GM19395 (cell line): Measurements from ENCODE around the gene PARP14.
"Not testable (repeated sequence)": the region's sequence is repeated elsewhere in the genome, so short reads cannot be mapped to it uniquely, and the experiment has no call there.

ENCODE experiments used
- ATAC-seq: cut with Tn5 transposase; IDR thresholded peaks from one replicate; pipeline ENCODE4 v1.9.1; 2021; ENCODE audit warnings: mild to moderate bottlenecking, moderate library complexity; ENCODE audit not compliant: unreplicated experiment

The PARP14 gene

GRCh38 chr3:122680475-122681283 lies at the start of gene PARP14:
PARP14 (plus strand) TSS chr3:122680839; CDS start chr3:122680884, 45 bp downstream.
- peak; percentile 50 for ATAC-seq

DNA sequence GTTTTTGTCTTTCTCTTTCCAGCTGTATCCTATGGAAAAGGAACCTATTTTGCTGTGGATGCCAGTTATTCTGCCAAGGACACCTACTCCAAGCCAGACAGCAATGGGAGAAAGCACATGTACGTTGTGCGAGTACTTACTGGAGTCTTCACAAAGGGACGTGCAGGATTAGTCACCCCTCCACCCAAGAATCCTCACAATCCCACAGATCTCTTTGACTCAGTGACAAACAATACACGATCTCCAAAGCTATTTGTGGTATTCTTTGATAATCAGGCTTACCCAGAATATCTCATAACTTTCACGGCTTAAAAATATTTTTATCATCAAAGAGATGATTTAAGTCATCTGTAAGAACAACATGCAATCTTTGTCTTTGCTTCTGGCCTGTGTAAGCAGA lies 44.9 kb upstream of the PARP14 start:
- no peak for ATAC-seq

DNA sequence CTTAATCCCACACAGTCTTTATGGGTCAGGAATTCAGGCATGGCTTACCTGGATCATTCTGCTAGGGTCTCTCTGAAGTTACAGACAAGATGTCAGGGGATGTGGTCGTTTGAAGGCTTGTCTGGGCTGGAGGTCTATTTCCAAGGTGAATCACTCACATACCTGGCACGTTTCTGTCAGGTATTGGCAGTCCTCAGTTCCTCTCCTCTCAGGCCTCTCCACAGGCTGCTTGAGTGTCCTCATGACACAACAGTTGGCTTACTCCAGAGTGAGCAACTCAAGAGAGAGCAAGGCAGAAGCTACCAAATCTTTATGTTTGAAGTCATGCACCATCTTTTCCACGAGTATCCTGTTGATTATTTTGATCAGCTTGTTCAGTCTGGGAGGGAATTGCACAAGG lies 43.9 kb upstream of the PARP14 start:
- no peak for ATAC-seq

GRCh38 chr3:122640437-122640999 lies 40.1 kb upstream of the PARP14 start:
- ATAC-seq: no peak

DNA sequence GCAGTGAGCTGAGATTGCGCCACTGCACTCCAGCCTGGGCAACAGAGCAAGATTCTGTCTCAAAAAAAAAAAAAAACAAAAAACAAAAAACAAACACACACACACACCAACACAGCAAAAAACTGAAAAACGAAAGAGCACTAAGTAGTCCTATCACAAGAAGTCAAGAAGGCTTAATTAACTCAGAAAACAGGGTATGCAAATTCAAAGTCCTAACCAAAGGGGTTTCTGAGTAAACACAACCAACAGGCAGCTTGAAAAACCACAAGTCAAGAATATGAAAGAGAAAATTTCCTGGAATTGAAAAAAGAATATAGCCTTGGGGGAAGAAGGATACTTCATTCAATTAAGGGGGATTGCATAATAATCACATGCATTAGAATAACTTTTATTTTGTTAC lies 37.7 kb upstream of the PARP14 start:
- ATAC-seq: peak; percentile 83

DNA sequence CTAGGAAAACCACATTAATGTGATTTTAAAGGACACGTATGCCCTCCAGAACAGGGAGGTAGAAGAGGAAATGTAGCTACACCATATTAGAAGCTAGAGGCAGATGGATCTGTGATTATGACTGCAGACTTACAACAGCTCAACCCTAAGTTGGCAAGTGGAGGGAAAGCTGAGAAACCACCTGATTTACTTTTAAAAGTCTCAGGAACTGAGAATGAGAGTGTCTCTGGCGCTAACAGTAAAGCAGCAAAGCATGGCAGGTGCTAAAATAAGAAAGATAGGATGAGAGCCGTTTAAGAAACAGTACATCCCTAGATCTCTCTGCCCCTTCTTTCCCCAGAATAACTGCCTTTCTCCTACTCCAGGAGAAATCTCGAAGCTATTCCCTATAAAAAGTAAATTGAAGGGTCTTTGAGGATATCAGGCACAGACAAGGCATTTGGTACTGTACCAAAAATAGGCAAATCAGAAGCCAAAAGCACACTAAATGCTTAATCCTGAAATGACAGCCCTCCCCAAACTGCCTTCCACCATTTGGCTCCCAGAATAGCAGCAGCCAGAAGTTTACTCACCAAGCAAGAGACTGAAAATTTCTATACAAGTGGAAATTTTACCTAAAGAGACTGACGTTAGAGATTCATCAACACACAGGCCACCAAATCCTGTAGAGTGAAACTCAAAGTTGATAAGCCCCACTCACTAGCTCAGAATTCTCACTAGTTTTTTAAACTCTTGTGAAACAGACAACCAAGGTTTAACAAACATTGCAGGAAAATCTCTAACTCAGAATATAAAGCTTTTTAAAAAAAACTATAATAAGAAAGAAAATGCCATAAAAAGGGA lies 34.3 kb upstream of the PARP14 start:
- ATAC-seq: peak; percentile 54

DNA sequence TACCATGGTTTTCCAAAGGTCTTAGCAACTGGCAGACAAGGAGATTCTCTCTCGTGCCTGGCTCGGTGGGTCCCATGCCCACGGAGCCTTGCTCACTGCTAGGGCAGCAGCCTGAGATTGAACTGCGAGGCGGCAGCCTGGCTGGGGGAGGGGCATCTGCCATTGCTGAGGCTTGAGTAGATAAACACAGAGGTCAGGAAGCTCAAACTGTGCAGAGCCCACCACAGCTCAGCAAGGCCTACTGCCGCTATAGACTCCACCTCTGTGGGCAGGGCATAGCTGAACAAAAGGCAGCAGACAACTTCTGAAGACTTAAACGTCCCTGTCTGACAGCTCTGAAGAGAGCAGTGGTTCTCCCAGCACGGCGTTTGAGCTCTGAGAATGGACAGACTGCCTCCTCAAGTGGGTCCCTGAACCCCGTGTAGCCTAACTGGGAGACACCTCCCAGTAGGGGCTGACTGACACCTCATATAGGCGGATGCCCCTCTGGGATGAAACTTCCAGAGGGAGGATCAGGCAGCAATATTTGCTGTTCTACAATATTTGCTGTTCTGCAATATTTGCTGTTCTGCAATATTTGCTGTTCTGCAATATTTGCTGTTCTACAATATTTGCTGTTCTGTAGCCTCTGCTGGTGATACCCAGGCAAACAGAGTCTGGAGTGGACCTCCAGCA lies 29.3 kb upstream of the PARP14 start:
- not testable (repeated sequence) for ATAC-seq

DNA sequence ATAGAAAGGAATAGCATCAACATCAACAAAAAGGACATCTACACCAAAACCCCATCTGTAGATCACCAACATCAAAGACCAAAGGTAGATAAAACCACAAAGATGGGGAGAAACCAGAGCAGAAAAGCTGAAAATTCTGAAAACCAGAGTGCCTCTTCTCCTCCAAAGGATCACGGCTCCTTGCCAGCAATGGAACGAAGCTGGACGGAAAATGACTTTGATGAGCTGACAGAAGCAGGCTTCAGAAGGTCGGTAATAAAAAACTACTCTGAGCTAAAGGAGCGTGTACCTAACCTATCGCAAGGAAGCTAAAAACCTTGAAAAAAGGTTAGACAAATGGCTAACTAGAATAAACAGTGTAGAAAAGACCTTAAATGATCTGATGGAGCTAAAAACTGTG lies 28.7 kb upstream of the PARP14 start:
- not testable (repeated sequence) for ATAC-seq

DNA sequence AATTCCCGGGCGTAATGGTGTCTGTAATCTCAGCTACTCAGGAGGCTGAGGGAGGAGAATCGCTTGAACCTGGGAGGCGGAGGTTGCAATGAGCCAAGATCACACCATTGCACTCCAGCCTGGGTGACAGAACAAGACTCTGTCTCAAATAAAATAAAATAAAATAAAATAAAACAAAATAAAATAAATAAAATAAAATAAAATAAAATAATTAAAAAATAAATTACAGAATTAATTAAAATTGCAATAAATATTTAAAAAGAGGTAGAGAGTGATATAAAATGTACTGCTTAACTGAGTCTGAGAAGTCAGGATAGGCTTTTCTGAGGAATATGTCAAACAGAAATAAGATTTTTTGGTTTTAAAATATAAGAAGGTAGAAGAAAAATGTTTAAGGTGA lies 22.3 kb upstream of the PARP14 start:
- not testable (repeated sequence) for ATAC-seq

DNA sequence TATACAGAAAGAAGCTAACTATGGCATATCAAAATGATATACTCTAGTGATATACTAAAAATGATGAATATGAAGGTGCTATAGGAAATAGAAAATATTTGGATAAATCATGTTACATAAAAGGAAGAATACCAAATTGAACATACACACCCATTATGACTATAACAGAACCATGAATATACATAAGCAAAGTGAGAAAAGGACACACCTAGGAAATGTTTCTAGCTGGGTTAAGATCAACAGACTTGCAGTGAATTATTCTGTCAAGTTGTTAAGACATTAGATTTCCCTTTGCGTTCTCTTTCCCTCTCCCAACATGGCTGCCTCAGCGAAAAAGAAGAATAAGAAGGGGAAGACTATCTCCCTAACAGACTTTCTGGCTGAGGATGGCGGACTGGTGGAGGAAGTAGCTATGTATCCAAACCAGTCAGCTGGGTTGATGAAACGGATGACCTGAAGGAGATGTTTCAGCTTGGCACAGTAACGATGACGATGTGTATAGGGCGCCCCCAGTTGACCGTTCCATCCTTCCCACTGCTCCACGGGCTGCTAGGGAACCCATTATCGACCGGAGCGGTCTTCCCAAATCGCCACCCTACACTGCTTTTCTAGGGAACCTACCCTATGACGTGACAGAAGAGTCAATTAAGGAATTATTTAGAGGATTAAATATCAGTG lies 20.2 kb upstream of the PARP14 start:
- no peak for ATAC-seq

DNA sequence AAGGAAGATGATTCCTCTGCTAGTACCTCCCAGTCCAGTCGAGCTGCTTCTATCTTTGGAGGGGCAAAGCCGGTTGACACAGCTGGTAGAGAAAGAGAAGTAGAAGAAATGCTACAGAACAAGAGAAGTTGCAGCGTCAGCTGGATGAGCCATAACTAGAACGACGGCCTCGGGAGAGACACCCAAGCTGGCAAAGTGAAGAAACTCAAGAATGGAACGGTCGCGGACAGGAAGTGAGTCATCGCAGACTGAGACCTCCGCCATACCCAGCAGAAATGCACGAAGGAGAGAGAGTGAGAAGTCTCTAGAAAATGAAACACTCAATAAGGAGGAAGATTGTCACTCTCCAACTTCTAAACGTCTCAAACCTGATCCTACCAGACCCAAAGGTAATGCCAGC lies 19.0 kb upstream of the PARP14 start:
- no peak for ATAC-seq

DNA sequence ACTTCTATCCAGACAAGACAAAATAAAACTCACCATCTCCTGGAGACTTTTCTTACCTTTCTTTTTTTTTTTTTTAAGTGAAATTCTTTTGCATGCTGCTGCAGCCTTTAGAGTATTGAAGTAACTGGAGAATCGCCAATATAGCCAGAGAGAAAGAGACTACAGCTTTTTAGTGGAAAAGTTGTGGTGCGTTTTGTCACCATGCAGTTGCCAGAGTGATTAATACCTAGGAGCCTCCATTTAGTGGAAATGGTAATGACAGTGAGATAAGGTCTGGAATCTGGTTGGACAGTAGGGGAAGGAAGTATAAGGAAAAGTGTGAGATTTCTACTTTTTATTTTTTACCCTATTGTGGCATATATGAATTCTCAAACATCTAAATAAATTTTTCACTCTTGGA lies 18.1 kb upstream of the PARP14 start:
- no peak for ATAC-seq

DNA sequence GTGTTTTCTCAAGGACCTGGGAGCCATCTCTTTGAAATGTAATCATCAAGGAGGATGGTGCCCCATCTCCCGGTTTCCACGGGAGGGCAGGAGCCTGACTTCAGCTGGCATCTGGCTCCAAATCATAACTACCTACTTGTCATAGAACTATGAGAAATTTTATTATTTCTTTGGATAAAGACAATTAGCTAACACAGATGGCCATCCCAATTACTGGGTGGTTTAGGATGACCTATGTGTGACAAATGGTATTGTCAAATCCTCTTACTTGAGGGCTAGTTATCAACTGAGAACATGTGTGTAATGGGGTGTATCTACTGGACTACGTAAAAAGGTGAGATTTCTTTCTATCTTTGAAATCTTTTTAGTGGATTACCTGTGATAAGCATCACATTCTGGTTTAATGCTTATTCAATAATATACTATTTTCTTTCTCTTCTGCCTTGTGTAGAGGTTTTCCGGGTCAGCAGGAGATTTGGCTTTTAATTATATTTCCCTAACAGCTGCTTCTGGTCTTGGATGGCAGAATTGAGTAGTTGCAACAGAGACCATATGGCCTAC lies 15.3 kb upstream of the PARP14 start:
- no peak for ATAC-seq

GRCh38 chr3:122665881-122666280 lies 14.8 kb upstream of the PARP14 start:
- no peak for ATAC-seq

DNA sequence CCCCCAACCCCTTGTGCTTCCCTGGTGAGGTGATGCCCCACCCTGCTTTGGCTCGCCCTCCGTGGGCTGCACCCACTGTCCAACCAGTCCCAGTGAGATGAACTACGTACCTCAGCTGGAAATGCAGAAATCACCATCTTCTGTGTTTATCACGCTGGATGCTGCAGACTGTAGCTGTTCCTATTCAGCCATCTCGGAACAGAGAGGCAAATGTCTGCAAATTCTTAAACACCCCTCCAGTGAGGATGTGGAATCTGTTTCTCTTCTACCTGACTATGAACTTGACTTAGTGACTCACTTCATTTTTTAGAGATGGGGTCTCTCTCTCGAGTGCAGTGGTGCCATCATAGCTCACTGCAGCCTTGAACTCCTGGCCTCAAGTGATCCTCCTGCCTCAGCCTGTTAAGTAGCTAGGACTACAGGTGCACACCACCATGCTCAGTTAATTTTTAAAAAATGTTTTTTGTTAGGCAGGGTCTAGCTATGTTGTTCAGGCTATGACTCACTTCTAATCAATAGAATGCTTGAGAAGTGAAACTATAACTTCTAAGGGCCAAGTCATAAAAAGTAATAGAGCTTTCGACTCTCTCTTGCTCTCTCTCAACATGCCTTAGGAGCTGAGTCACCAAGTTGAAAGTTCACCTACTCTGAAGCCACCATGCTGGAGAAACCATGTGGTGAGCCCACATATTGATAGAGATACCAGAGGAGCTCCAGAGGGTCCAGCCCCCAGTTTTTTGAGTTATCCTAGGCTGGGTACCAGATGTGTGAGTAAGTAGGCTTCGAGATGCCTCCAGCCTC lies 11.5 kb upstream of the PARP14 start:
- ATAC-seq: peak; percentile 99

GRCh38 chr3:122671553-122671952 lies 9.1 kb upstream of the PARP14 start:
- no peak for ATAC-seq

DNA sequence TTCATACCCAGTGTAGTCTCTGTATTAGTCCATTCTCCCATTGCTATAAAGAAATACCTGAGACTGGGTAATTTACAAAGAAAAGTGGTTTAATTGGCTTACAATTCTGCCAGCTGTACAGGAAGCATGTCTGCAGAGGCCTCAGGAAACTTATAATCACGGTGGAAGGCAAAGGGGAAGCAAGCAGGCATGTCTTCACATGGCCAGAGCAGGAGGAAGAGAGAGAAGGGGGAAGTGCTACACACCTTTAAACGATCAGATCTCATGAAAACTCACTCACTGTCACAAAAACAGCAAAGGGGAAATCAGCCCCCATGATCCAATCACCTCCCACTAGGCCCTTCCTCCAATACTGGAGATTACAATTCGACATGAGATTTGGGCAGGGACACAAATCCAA lies 6.3 kb upstream of the PARP14 start:
- no peak for ATAC-seq

DNA sequence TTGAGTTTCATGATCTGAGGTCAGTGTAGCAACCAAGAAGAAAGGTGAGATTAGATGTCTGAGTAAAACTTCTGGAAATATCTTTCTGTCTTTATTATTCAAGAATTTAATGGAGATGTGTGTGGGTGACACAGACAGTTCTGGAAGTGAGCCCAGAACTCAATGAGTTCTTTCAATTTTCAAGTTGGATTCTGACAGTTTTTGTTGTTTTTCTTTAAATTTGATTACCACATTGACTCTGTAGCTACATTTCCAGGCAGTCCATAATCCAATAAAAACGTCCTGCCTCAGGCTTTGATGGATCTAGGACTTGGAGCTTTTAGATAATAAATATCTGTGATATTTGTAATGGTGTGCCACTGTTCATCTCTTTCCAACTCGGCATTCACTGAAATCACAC lies 3.9 kb upstream of the PARP14 start:
- ATAC-seq: no peak

GRCh38 chr3:122677216-122677615 lies 3.4 kb upstream of the PARP14 start:
- ATAC-seq: no peak
